IPS DF 6.9 (cell line): ENCODE results near the gene CUEDC1.

Experiments
- DNase-seq: peaks from one replicate; pipeline ENCODE4 v3.0.0-alpha.2; 2013; ENCODE audit warnings: low read depth, low spot score
- H3K27ac ChIP-seq: one replicate; pipeline ENCODE4 v1.5.1; 2013; ENCODE audit warnings: low read length, control low read depth
- H3K27me3 ChIP-seq: 2 replicates; pipeline ENCODE4 v1.6.1; 2013; ENCODE audit warnings: mild to moderate bottlenecking, low read length; ENCODE audit not compliant: control insufficient read depth, insufficient read depth
- H3K36me3 ChIP-seq: 2 replicates; pipeline ENCODE4 v1.6.1; 2013; ENCODE audit warnings: low read length; ENCODE audit not compliant: control insufficient read depth, insufficient read depth
- H3K4me1 ChIP-seq: 2 replicates; pipeline ENCODE4 v1.6.1; 2013; ENCODE audit warnings: low read length; ENCODE audit not compliant: control insufficient read depth, insufficient read depth
- H3K4me3 ChIP-seq: 2 replicates; pipeline ENCODE4 v1.5.1; 2013; ENCODE audit warnings: mild to moderate bottlenecking, low read length
- H3K9me3 ChIP-seq: 2 replicates; pipeline ENCODE4 v1.6.1; 2013; ENCODE audit warnings: low read length, inconsistent platforms; ENCODE audit not compliant: control insufficient read depth, insufficient read depth
- WGBS: extraction: QIAGEN DNeasy Blood & Tissue Kit; methylation state at CpG from one replicate; pipeline ENCODE4 v1.1.7; 2013; ENCODE audit warnings: mixed read lengths, missing lambda C conversion rate; ENCODE audit not compliant: insufficient read length, insufficient coverage; 5-methylcytosine and 5-hydroxymethylcytosine counted together

CUEDC1 gene

GRCh38 chr17:57881143-57881542 is 74.1 kb downstream of the CUEDC1 start:
- Histone ChIP-seq H3K9me3 (no peaks in the 10 kb centered on the region), H3K27ac (no peak overlapping the region), H3K4me1 (peaks cover 16% of the 10 kb centered on the region), H3K36me3 (no peaks in the 10 kb centered on the region), H3K27me3 (no peaks in the 10 kb centered on the region; the same call in 1 of the 2 replicates), H3K4me3 (no peak overlapping the region)
- WGBS = no CpG with 5 or more reads among the region's 8 CpGs
- DNase-seq = no peak

GRCh38 chr17:57880086-57880456 is 75.1 kb downstream of the CUEDC1 start:
- H3K27ac ChIP-seq = no peak overlapping the region
- peaks cover 21% of the 10 kb centered on the region for H3K4me1 ChIP-seq
- no peaks in the 10 kb centered on the region for H3K36me3 ChIP-seq
- H3K27me3 ChIP-seq = no peaks in the 10 kb centered on the region; the same call in 1 of the 2 replicates
- DNase-seq = no peak
- H3K4me3 ChIP-seq = no peak overlapping the region
- H3K9me3 ChIP-seq = no peaks in the 10 kb centered on the region
- no CpG with 5 or more reads among the region's 8 CpGs for whole genome bisulfite sequencing

- no CpG with 5 or more reads among the region's 12 CpGs for WGBS
- no peaks in the 10 kb centered on the region; the same call in 1 of the 2 replicates for H3K27me3 ChIP-seq
- no peak overlapping the region for H3K27ac ChIP-seq
- H3K9me3 ChIP-seq = no peaks in the 10 kb centered on the region
- DNase-seq = no peak
- peaks cover 24% of the 10 kb centered on the region for H3K4me1 ChIP-seq
- no peak overlapping the region for H3K4me3 ChIP-seq
- H3K36me3 ChIP-seq = no peaks in the 10 kb centered on the region
Observed at GRCh38 chr17:57879437-57880085, 75.7 kb downstream of the CUEDC1 start.

- peaks cover 29% of the 10 kb centered on the region for H3K4me1 ChIP-seq
- H3K27ac ChIP-seq = no peak overlapping the region
- no peaks in the 10 kb centered on the region for H3K36me3 ChIP-seq
- DNase-seq = no peak
- no peak overlapping the region for H3K4me3 ChIP-seq
- no CpG with 5 or more reads among the region's 9 CpGs for WGBS
- no peaks in the 10 kb centered on the region; the same call in 1 of the 2 replicates for H3K27me3 ChIP-seq
- no peaks in the 10 kb centered on the region for H3K9me3 ChIP-seq
Observed at GRCh38 chr17:57877803-57878377, 77.3 kb downstream of the CUEDC1 start.

GRCh38 chr17:57876866-57877237 is 78.4 kb downstream of the CUEDC1 start:
- DNase-seq = no peak
- peaks cover 28% of the 10 kb centered on the region for H3K4me1 ChIP-seq
- no peak overlapping the region for H3K27ac ChIP-seq
- no peaks in the 10 kb centered on the region for H3K9me3 ChIP-seq
- no peaks in the 10 kb centered on the region; the same call in 1 of the 2 replicates for H3K27me3 ChIP-seq
- H3K36me3 ChIP-seq = no peaks in the 10 kb centered on the region
- no peak overlapping the region for H3K4me3 ChIP-seq
- no CpG with 5 or more reads among the region's 2 CpGs for WGBS

GRCh38 chr17:57876023-57876865 is 79.0 kb downstream of the CUEDC1 start:
- no peaks in the 10 kb centered on the region; the same call in 1 of the 2 replicates for H3K27me3 ChIP-seq
- no peak for DNase-seq
- no peaks in the 10 kb centered on the region for H3K9me3 ChIP-seq
- no peak overlapping the region for H3K4me3 ChIP-seq
- no CpG with 5 or more reads among the region's 15 CpGs for WGBS
- peaks cover 23% of the 10 kb centered on the region for H3K4me1 ChIP-seq
- no peak overlapping the region for H3K27ac ChIP-seq
- no peaks in the 10 kb centered on the region for H3K36me3 ChIP-seq

GRCh38 chr17:57875290-57876022 is 79.8 kb downstream of the CUEDC1 start:
- Histone ChIP-seq H3K4me1 (peaks cover 20% of the 10 kb centered on the region), H3K4me3 (no peak overlapping the region), H3K27ac (no peak overlapping the region), H3K9me3 (no peaks in the 10 kb centered on the region), H3K36me3 (no peaks in the 10 kb centered on the region), H3K27me3 (no peaks in the 10 kb centered on the region; the same call in 1 of the 2 replicates)
- no CpG with 5 or more reads among the region's 10 CpGs for WGBS
- no peak for DNase-seq

- Histone ChIP-seq H3K36me3 (no peaks in the 10 kb centered on the region), H3K4me3 (no peak overlapping the region), H3K27ac (no peak overlapping the region), H3K9me3 (no peaks in the 10 kb centered on the region), H3K4me1 (peaks cover 20% of the 10 kb centered on the region), H3K27me3 (no peaks in the 10 kb centered on the region; the same call in 1 of the 2 replicates)
- no CpG with 5 or more reads among the region's 33 CpGs for WGBS
- DNase-seq = no peak
Observed at GRCh38 chr17:57874434-57875289, 80.5 kb downstream of the CUEDC1 start.

GRCh38 chr17:57874058-57874419 is 81.2 kb downstream of the CUEDC1 start:
- no CpG with 5 or more reads among the region's 7 CpGs for WGBS
- H3K9me3 ChIP-seq = no peaks in the 10 kb centered on the region
- H3K4me3 ChIP-seq = no peak overlapping the region
- H3K36me3 ChIP-seq = no peaks in the 10 kb centered on the region
- no peak for DNase-seq
- H3K27me3 ChIP-seq = no peaks in the 10 kb centered on the region; the same call in 1 of the 2 replicates
- no peak overlapping the region for H3K27ac ChIP-seq
- peaks cover 20% of the 10 kb centered on the region for H3K4me1 ChIP-seq
